CD4-positive, CD25-positive, alpha-beta regulatory T cell (primary cell): ENCODE results near the gene NDUFS7. TPM values are rescaled to one million over a fixed set of nuclear protein-coding genes. Genes with fewer than 3 reads are reported as not detected.
A peak's percentile ranks its signal among the peaks of the same experiment; 100 is the strongest.

ENCODE experiments used
- ATAC-seq, 2 donors: fragments of 150-1000 bp; cut with Tn5 transposase; one replicate each; pipeline ENCODE4 v1.10.0; 2021; ENCODE audit warnings: low read depth in 2 of 2, moderate number of reproducible peaks in 2 of 2, moderate library complexity in 1 of 2
- DNase-seq, 3 donors: peaks; one replicate each; pipeline versions ENCODE4 v3.0.0 to v3.0.0-alpha.2; 2012 to 2022; ENCODE audit warnings: mixed read lengths in 1 of 3
- H3K27ac ChIP-seq: one replicate; pipeline ENCODE4 v1.7.0; 2013; ENCODE audit warnings: mild to moderate bottlenecking, low read length; ENCODE audit not compliant: insufficient read depth, poor library complexity, severe bottlenecking
- H3K27me3 ChIP-seq: one replicate; pipeline ENCODE4 v1.7.0; 2013; ENCODE audit warnings: low read length; ENCODE audit not compliant: control insufficient read depth, insufficient read depth
- H3K36me3 ChIP-seq: one replicate; pipeline ENCODE4 v1.7.0; 2013; ENCODE audit warnings: mild to moderate bottlenecking, low read length, moderate library complexity; ENCODE audit not compliant: control insufficient read depth, insufficient read depth
- H3K4me1 ChIP-seq: 2 replicates; pipeline ENCODE4 v1.7.0; 2013; ENCODE audit warnings: mild to moderate bottlenecking, low read length; ENCODE audit not compliant: insufficient read depth, control insufficient read depth, poor library complexity, severe bottlenecking
- H3K4me3 ChIP-seq: one replicate; pipeline ENCODE4 v1.7.0; 2013; ENCODE audit warnings: low read depth, mild to moderate bottlenecking, low read length, moderate library complexity
- H3K9me3 ChIP-seq, 2 experiments: 1 replicate in 1 of 2; 2 replicates in 1 of 2; pipeline ENCODE4 v1.7.0; 2013; ENCODE audit warnings: low read length in 2 of 2, mild to moderate bottlenecking in 1 of 2, moderate library complexity in 1 of 2; ENCODE audit not compliant: control insufficient read depth in 2 of 2
- H3K27ac Mint-ChIP-seq, 3 donors: one replicate each; pipeline ENCODE4 v1.8.0; 2020 to 2022; ENCODE audit warnings: mild to moderate bottlenecking in 3 of 3, mixed read lengths in 3 of 3, moderate library complexity in 2 of 3
- H3K27me3 Mint-ChIP-seq: one replicate; pipeline ENCODE4 v1.8.0; 2022; ENCODE audit warnings: mild to moderate bottlenecking, mixed read lengths
- H3K36me3 Mint-ChIP-seq: one replicate; pipeline ENCODE4 v1.8.0; 2020; ENCODE audit warnings: mixed read lengths
- H3K4me1 Mint-ChIP-seq, 4 donors: one replicate each; pipeline ENCODE4 v1.8.0; 2020 to 2022; ENCODE audit warnings: mixed read lengths in 4 of 4, mild to moderate bottlenecking in 1 of 4
- H3K4me3 Mint-ChIP-seq, 4 donors: one replicate each; pipeline ENCODE4 v1.8.0; 2020 to 2022; ENCODE audit warnings: mild to moderate bottlenecking in 4 of 4, mixed read lengths in 4 of 4, moderate library complexity in 3 of 4
- H3K9me3 Mint-ChIP-seq, 7 donors: one replicate each; pipeline ENCODE4 v1.8.0; 2020 to 2022; ENCODE audit warnings: mixed read lengths in 7 of 7, mild to moderate bottlenecking in 3 of 7, moderate library complexity in 2 of 7
- polyA plus RNA-seq, 4 donors: library from polyadenylated mRNA; unstranded; fragments of 300-500 nt; fragmentation: Illumina TruSeq; gene quantifications; one replicate each; pipeline ENCODE4 v1.2.3, GENCODE V29; 2021
- total RNA-seq: library from RNA; stranded (reverse); gene quantifications from one replicate; pipeline ENCODE4 v1.2.3, GENCODE V29; 2022

NDUFS7 gene
- total and polyA plus RNA-seq, 5 donors from 2014 or later: 58.3 to 227 (median 207) TPM

- no peak overlapping the region for H3K27ac Mint-ChIP-seq
Measured at GRCh38 chr19:1396768-1397679, 13.3 kb downstream of the NDUFS7 start.

GRCh38 chr19:1397838-1398237, 14.1 kb downstream of the NDUFS7 start:
- H3K4me3 ChIP-seq: no peak overlapping the region
- ATAC-seq: no peak
- no peaks in the 10 kb centered on the region for H3K27me3 ChIP-seq

More at GRCh38 chr19:1396768-1397679, 13.3 kb downstream of the NDUFS7 start:
- Mint-ChIP-seq H3K27me3 (no peaks in the 10 kb centered on the region), H3K36me3 (peaks cover 5% of the 10 kb centered on the region), H3K4me3 (no peak overlapping the region), H3K9me3 (no peaks in the 10 kb centered on the region), H3K4me1 (peaks cover 0 to 13% (median 0%) of the 10 kb centered on the region in 4 donors)
- ATAC-seq (no peak), DNase-seq (no peak)
- Histone ChIP-seq H3K27me3 (no peaks in the 10 kb centered on the region), H3K36me3 (peaks cover 12% of the 10 kb centered on the region), H3K9me3 (no peaks in the 10 kb centered on the region), H3K4me3 (no peak overlapping the region), H3K27ac (no peak overlapping the region), H3K4me1 (peaks cover 20% of the 10 kb centered on the region)

GRCh38 chr19:1399079-1399478, 15.4 kb downstream of the NDUFS7 start:
- Histone ChIP-seq H3K27me3 (no peaks in the 10 kb centered on the region), H3K4me1 (peaks cover 22% of the 10 kb centered on the region), H3K27ac (no peak overlapping the region), H3K36me3 (no peaks in the 10 kb centered on the region), H3K9me3 (no peaks in the 10 kb centered on the region), H3K4me3 (no peak overlapping the region)
- DNase-seq (no peak), ATAC-seq (no peak)
- Mint-ChIP-seq H3K4me1 (peaks cover 0 to 18% (median under 1%) of the 10 kb centered on the region in 4 donors), H3K27ac (no peak overlapping the region), H3K4me3 (no peak overlapping the region), H3K9me3 (peaks cover 0 to 1% (median 0%) of the 10 kb centered on the region in 7 donors), H3K36me3 (no peaks in the 10 kb centered on the region), H3K27me3 (peaks cover 7% of the 10 kb centered on the region)

More at GRCh38 chr19:1397838-1398237, 14.1 kb downstream of the NDUFS7 start:
- Mint-ChIP-seq H3K9me3 (no peaks in the 10 kb centered on the region), H3K27ac (peak overlapping the region in 1 of 3 donors; percentile 66), H3K4me3 (peak overlapping the region in 1 of 4 donors; percentile 38), H3K4me1 (peaks cover 0 to 17% (median under 1%) of the 10 kb centered on the region in 4 donors), H3K27me3 (peaks cover 5% of the 10 kb centered on the region), H3K36me3 (no peaks in the 10 kb centered on the region)
- Histone ChIP-seq H3K27ac (no peak overlapping the region), H3K9me3 (no peaks in the 10 kb centered on the region), H3K4me1 (peaks cover 22% of the 10 kb centered on the region), H3K36me3 (peaks cover 6% of the 10 kb centered on the region)
- no peak for DNase-seq

GRCh38 chr19:1399745-1400144, 16.0 kb downstream of the NDUFS7 start:
- Mint-ChIP-seq H3K4me1 (peaks cover 0 to 18% (median under 1%) of the 10 kb centered on the region in 4 donors), H3K36me3 (no peaks in the 10 kb centered on the region), H3K4me3 (no peak overlapping the region), H3K27me3 (peaks cover 7% of the 10 kb centered on the region), H3K27ac (no peak overlapping the region), H3K9me3 (peaks cover 0 to 1% (median 0%) of the 10 kb centered on the region in 7 donors)
- no peak for ATAC-seq
- H3K4me1 ChIP-seq: peaks cover 22% of the 10 kb centered on the region
- H3K27me3 ChIP-seq: no peaks in the 10 kb centered on the region
- no peak for DNase-seq
- no peaks in the 10 kb centered on the region for H3K9me3 ChIP-seq
- H3K36me3 ChIP-seq: no peaks in the 10 kb centered on the region
- H3K4me3 ChIP-seq: no peak overlapping the region
- H3K27ac ChIP-seq: no peak overlapping the region

GRCh38 chr19:1400281-1401137, 16.8 kb downstream of the NDUFS7 start:
- Mint-ChIP-seq H3K4me3 (peak overlapping the region; percentile 25 to 83 (median 70)), H3K9me3 (peaks cover 0 to 1% (median 0%) of the 10 kb centered on the region in 7 donors), H3K27me3 (peaks cover 7% of the 10 kb centered on the region), H3K4me1 (peaks cover 0 to 18% (median under 1%) of the 10 kb centered on the region in 4 donors), H3K27ac (no peak overlapping the region), H3K36me3 (no peaks in the 10 kb centered on the region)
- no peaks in the 10 kb centered on the region for H3K27me3 ChIP-seq
- ATAC-seq: no peak
- no peaks in the 10 kb centered on the region for H3K9me3 ChIP-seq
- H3K4me3 ChIP-seq: no peak overlapping the region
- H3K36me3 ChIP-seq: no peaks in the 10 kb centered on the region
- no peak overlapping the region for H3K27ac ChIP-seq
- DNase-seq: no peak
- H3K4me1 ChIP-seq: peaks cover 22% of the 10 kb centered on the region

- Histone ChIP-seq H3K36me3 (no peaks in the 10 kb centered on the region), H3K27me3 (no peaks in the 10 kb centered on the region), H3K4me1 (peaks cover 23% of the 10 kb centered on the region), H3K4me3 (no peak within 1 kb of the TSS), H3K9me3 (no peaks in the 10 kb centered on the region), H3K27ac (no peak within 1 kb of the TSS)
- DNase-seq (peak; percentile 44 to 57 (median 50)), ATAC-seq (peak; percentile 70 to 75)
- Mint-ChIP-seq H3K36me3 (no peaks in the 10 kb centered on the region), H3K27ac (no peak within 1 kb of the TSS), H3K4me3 (peak within 1 kb of the TSS; percentile 74 to 85 (median 80)), H3K9me3 (peaks cover 0 to 1% (median 0%) of the 10 kb centered on the region in 7 donors), H3K27me3 (peaks cover 7% of the 10 kb centered on the region), H3K4me1 (peaks cover 0 to 16% (median 2%) of the 10 kb centered on the region in 4 donors)
Measured at GRCh38 chr19:1401138-1401888, 17.6 kb downstream of the NDUFS7 start, which contains the start of gene GAMT. Gene GAMT, minus strand, starts transcription at chr19:1401542. Its CDS starts 66 bp downstream, at chr19:1401476.

- Mint-ChIP-seq H3K27ac (no peak overlapping the region), H3K4me3 (peak overlapping the region; percentile 48 to 85 (median 78)), H3K4me1 (peaks cover 0 to 20% (median 5%) of the 10 kb centered on the region in 4 donors), H3K27me3 (peaks cover 7% of the 10 kb centered on the region), H3K9me3 (peaks cover 0 to 1% (median 0%) of the 10 kb centered on the region in 7 donors), H3K36me3 (no peaks in the 10 kb centered on the region)
- no peak overlapping the region for H3K4me3 ChIP-seq
- H3K27me3 ChIP-seq: no peaks in the 10 kb centered on the region
- no peak overlapping the region for H3K27ac ChIP-seq
- DNase-seq: no peak
- peaks cover 26% of the 10 kb centered on the region for H3K4me1 ChIP-seq
- no peaks in the 10 kb centered on the region for H3K9me3 ChIP-seq
- no peaks in the 10 kb centered on the region for H3K36me3 ChIP-seq
- no peak for ATAC-seq
Measured at GRCh38 chr19:1401889-1402217, 18.1 kb downstream of the NDUFS7 start.
